HepG2 (cell line): ENCODE measurements around the gene APIP. TPM values are rescaled to one million over a fixed set of nuclear protein-coding genes. Genes with fewer than 3 reads are reported as not detected.
A peak's percentile ranks its signal among the peaks of the same experiment; 100 is the strongest.

Experiments
- ATF1 ChIP-seq: IDR thresholded peaks from 2 replicates; pipeline ENCODE4 v1.6.1; 2016; ENCODE audit warnings: mild to moderate bottlenecking, control low read depth
- CCDC6 ChIP-seq: sonication (generic); formaldehyde crosslinking; IDR thresholded peaks from 2 replicates; pipeline ENCODE4 v1.8.1; 2022; ENCODE audit warnings: mild to moderate bottlenecking, missing genetic modification reagents, moderate library complexity
- GABPA ChIP-seq, 2 experiments: IDR thresholded peaks; 2 replicates each; pipeline ENCODE4 v1.6.1; 2011 to 2016; ENCODE audit warnings: low read depth in 2 of 2, low read length in 1 of 2, missing biosample characterization in 1 of 2, missing genetic modification characterization in 1 of 2
- HOXA5 ChIP-seq: sonication (generic); formaldehyde crosslinking; IDR thresholded peaks from 2 replicates; pipeline ENCODE4 v1.4.0; 2020; ENCODE audit warnings: missing genetic modification reagents
- ISX ChIP-seq: sonication (generic); formaldehyde crosslinking; conservative IDR thresholded peaks from 2 replicates; pipeline ENCODE4 v1.5.0; 2020; ENCODE audit warnings: missing genetic modification reagents
- MAZ ChIP-seq, 2 experiments: sonication (generic) in 1 of 2; formaldehyde crosslinking in 1 of 2; IDR thresholded peaks; 2 replicates each; pipeline versions ENCODE4 v1.5.0 to v1.6.1; 2012 to 2020; ENCODE audit warnings: low read depth in 2 of 2, mild to moderate bottlenecking in 2 of 2, borderline replicate concordance in 1 of 2, improper control_type of control experiment in 1 of 2, low read length in 1 of 2, missing genetic modification reagents in 1 of 2, moderate library complexity in 1 of 2
- SRSF1 ChIP-seq: fragments of 200-400 bp; formaldehyde crosslinking; optimal IDR thresholded peaks from 2 replicates; pipeline ENCODE3; 2017; ENCODE audit warnings: mild to moderate bottlenecking, low read depth, low read length, moderate library complexity
- ZBTB10 ChIP-seq: sonication (generic); formaldehyde crosslinking; IDR thresholded peaks from 2 replicates; pipeline ENCODE4 v1.4.0; 2020; ENCODE audit warnings: missing genetic modification reagents, borderline replicate concordance
- ZNF318 ChIP-seq: sonication (generic); formaldehyde crosslinking; IDR thresholded peaks from 2 replicates; pipeline ENCODE4 v1.4.0; 2020; ENCODE audit warnings: mild to moderate bottlenecking, missing genetic modification reagents
- ZNF780A ChIP-seq: sonication (generic); formaldehyde crosslinking; IDR thresholded peaks from 2 replicates; pipeline ENCODE4 v1.8.0; 2022; ENCODE audit warnings: mild to moderate bottlenecking, missing genetic modification reagents, moderate library complexity
- polyA plus RNA-seq, 8 experiments: library from polyadenylated mRNA; depleted of rRNA in 3 of 8; stranded (reverse) in 7 of 8; unstranded in 1 of 8; fragments of >200 nt; fragmentation: Illumina TruSeq in 4 of 8; extraction: Trizol in 4 of 8; gene quantifications; 2 replicates each; pipeline versions ENCODE4 v1.2.1 to v1.2.3, GENCODE V29; 2011 to 2016; ENCODE audit warnings: low read depth in 4 of 8, missing spikeins in 1 of 8, mixed read lengths in 1 of 8; ENCODE audit not compliant: insufficient read depth in 1 of 8
- total RNA-seq, 5 experiments: library from RNA; depleted of rRNA; stranded (reverse); fragments of >200 nt; fragmentation: Illumina TruSeq; extraction: Trizol; gene quantifications; 2 replicates each; pipeline ENCODE4 v1.2.3, GENCODE V29; 2016; ENCODE audit warnings: low read depth in 1 of 5
- TF ChIP-seq, protein P1 (sequence below): sonication (generic); formaldehyde crosslinking; IDR thresholded peaks from 2 replicates; pipeline ENCODE4 v1.5.0; 2020; ENCODE audit warnings: missing genetic modification reagents

The APIP gene
- total and polyA plus RNA-seq, 2 of the 13 experiments (the other 11 are each of a cell fraction or from before 2014, with no cell fraction given), result 16.9 to 31.0 TPM

DNA sequence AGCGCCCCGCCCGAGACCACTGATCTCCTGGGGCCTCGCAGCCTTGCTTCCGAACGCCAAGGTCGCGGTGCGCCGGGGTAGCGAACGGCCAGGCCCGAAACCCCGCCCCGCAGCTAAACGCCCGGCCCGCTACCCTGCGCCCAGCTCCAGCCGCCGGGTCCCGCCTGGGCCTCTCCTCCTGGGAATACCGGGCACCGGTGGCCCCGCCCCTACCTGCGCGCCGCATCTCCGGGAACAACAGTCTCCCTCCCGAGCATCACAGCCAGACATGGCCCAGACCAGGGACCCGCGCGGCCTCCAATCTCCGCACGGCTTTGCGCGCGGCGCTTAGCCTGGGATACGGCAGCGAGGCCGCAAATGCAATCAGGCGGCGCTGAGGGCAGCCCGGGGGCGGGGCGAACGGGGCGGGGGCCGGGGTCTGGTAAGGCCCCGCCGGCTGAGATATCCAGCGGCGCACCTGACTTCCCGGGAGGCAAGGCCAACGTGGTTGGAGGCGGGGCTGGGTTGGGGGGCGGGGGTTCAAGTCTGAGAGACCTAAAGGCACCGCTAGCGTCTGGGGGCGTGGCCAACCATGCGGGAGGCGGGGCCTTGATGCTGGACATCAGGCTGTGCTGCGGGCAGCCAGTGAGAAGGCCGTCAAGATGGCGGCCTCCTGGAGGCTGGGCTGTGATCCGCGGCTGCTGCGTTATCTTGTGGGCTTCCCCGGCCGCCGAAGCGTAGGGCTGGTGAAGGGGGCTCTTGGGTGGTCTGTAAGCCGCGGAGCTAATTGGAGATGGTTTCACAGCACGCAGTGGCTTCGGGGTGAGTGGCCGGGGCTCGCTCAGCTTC lies at the start of gene APIP, which contains the start of gene PDHX (continued):
- TF ChIP-seq ZNF318 (CRISPR knock-in tag), result no peak; the same call in 1 of the 2 replicates
- TF ChIP-seq ISX (CRISPR knock-in tag), result 0 out of 2 replicates have a peak, but pooled peaks have one; percentile 37
- TF ChIP-seq MAZ (IDR thresholded peaks at IDR 0.05; ENCODE audit: borderline replicate concordance, low read depth, low read length), result peak; percentile 93; the same call in 1 of the 2 replicates
- TF ChIP-seq MAZ (CRISPR knock-in tag; IDR thresholded peaks at IDR 0.05; ENCODE audit: low read depth), result peak; percentile 90; the same call in 1 of the 2 replicates
- no peak for TF ChIP-seq GABPA (IDR thresholded peaks at IDR 0.05; ENCODE audit: low read depth, low read length)
- TF ChIP-seq GABPA (CRISPR knock-in tag; IDR thresholded peaks at IDR 0.05; ENCODE audit: low read depth), result peak; percentile 52
- TF ChIP-seq HOXA5, result peak; percentile 8; the same call in 1 of the 2 replicates
- TF ChIP-seq CCDC6, result peak; percentile 90
- peak; percentile 23; the same call in 1 of the 2 replicates for TF ChIP-seq ZNF780A (CRISPR knock-in tag)
- TF ChIP-seq ATF1 (CRISPR knock-in tag), result 0 out of 2 replicates have a peak, but pooled peaks have one; percentile 16
- TF ChIP-seq SRSF1, result peak; percentile 31
- TF ChIP-seq, protein P1, sequence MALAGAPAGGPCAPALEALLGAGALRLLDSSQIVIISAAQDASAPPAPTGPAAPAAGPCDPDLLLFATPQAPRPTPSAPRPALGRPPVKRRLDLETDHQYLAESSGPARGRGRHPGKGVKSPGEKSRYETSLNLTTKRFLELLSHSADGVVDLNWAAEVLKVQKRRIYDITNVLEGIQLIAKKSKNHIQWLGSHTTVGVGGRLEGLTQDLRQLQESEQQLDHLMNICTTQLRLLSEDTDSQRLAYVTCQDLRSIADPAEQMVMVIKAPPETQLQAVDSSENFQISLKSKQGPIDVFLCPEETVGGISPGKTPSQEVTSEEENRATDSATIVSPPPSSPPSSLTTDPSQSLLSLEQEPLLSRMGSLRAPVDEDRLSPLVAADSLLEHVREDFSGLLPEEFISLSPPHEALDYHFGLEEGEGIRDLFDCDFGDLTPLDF (CRISPR knock-in tag), result peak; percentile 90
- TF ChIP-seq ZBTB10, result peak; percentile 38; the same call in 1 of the 2 replicates
